Measurements from ENCODE around the gene ELMOD1.

DNA sequence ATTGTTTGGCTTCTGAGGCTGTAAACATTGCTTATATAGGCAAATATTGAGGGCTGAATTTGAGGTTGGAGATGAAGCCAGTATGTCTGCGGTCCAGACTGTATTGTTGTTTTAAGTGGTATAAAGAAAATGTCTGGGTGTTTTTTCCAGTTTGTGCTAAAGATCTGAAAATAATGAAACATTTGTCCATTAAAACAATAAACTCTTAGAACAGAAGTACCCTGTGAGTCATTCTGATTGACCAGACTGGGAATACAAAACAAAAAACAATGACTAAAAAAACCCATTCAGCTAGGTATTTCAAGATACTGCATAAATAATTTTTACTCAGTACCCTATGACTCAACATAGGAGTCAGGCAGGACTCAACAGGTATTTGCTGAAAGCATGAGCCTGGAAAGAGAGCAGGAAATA is 45.8 kb upstream of the ELMOD1 start:
- no peak for TF ChIP-seq SIN3A (IDR thresholded peaks at IDR 0.05; ENCODE audit: borderline replicate concordance, insufficient read depth, low read length)
- TF ChIP-seq FOXP2 (optimal IDR thresholded peaks at IDR 0.05; ENCODE audit: borderline replicate concordance, extremely low read depth, extremely low read length, insufficient read depth) = no peak
- TF ChIP-seq POLR2AphosphoS5 (IDR thresholded peaks at IDR 0.05; ENCODE audit: low read depth, low read length) = no peak
- TF ChIP-seq, protein P1, sequence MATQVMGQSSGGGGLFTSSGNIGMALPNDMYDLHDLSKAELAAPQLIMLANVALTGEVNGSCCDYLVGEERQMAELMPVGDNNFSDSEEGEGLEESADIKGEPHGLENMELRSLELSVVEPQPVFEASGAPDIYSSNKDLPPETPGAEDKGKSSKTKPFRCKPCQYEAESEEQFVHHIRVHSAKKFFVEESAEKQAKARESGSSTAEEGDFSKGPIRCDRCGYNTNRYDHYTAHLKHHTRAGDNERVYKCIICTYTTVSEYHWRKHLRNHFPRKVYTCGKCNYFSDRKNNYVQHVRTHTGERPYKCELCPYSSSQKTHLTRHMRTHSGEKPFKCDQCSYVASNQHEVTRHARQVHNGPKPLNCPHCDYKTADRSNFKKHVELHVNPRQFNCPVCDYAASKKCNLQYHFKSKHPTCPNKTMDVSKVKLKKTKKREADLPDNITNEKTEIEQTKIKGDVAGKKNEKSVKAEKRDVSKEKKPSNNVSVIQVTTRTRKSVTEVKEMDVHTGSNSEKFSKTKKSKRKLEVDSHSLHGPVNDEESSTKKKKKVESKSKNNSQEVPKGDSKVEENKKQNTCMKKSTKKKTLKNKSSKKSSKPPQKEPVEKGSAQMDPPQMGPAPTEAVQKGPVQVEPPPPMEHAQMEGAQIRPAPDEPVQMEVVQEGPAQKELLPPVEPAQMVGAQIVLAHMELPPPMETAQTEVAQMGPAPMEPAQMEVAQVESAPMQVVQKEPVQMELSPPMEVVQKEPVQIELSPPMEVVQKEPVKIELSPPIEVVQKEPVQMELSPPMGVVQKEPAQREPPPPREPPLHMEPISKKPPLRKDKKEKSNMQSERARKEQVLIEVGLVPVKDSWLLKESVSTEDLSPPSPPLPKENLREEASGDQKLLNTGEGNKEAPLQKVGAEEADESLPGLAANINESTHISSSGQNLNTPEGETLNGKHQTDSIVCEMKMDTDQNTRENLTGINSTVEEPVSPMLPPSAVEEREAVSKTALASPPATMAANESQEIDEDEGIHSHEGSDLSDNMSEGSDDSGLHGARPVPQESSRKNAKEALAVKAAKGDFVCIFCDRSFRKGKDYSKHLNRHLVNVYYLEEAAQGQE (IDR thresholded peaks at IDR 0.05; ENCODE audit: insufficient read depth in 1 of 2, low read depth in 2 of 2, low read length in 2 of 2) = no peak
- TF ChIP-seq TAF1 (IDR thresholded peaks at IDR 0.05; ENCODE audit: borderline replicate concordance, insufficient read depth, low read length) = no peak
